GM23338 (cell line): ENCODE results near the gene ARL5A.

Experiments used
- EZH2phosphoT487 ChIP-seq: fragments of 200-600 bp; sonication (generic); IDR thresholded peaks from one replicate; pipeline ENCODE4 v1.8.1; 2018; ENCODE audit warnings: antibody characterized with exemption; ENCODE audit not compliant: unreplicated experiment
- TF ChIP-seq, protein P1 (sequence below), 2 experiments: fragments of 200-600 bp in 1 of 2; sonication (generic) in 1 of 2; conservative IDR thresholded peaks; 2 replicates each; pipeline versions ENCODE4 v1.5.1 to v1.6.1; 2016 to 2017; ENCODE audit warnings: antibody characterized with exemption in 2 of 2, low read depth in 2 of 2, mild to moderate bottlenecking in 2 of 2, moderate library complexity in 1 of 2
- TF ChIP-seq, protein P2 (sequence below): fragments of 250-450 bp; sonication (Bioruptor Pico); IDR thresholded peaks from 2 replicates; pipeline ENCODE4 v1.5.0; 2020; ENCODE audit warnings: mild to moderate bottlenecking, moderate library complexity

DNA sequence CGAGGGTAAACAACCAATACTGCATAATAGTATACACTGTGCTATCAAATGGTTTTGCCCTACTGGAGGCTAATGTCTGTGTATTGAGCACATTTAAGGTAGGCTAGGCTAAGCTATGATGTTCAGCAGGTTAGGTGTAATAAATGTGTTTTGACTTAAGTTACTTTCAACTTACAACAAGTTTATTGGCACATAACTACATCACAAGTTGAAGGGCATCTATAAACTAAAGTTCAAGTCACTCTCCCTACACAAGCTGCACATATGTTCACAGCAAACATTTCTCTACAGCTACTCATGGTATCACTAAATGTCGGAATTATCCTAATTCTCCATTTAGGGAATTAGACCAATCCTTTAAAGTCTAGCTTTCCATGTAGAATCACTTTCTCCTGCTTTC, 11.4 kb downstream of the ARL5A start:
- TF ChIP-seq, protein P1, sequence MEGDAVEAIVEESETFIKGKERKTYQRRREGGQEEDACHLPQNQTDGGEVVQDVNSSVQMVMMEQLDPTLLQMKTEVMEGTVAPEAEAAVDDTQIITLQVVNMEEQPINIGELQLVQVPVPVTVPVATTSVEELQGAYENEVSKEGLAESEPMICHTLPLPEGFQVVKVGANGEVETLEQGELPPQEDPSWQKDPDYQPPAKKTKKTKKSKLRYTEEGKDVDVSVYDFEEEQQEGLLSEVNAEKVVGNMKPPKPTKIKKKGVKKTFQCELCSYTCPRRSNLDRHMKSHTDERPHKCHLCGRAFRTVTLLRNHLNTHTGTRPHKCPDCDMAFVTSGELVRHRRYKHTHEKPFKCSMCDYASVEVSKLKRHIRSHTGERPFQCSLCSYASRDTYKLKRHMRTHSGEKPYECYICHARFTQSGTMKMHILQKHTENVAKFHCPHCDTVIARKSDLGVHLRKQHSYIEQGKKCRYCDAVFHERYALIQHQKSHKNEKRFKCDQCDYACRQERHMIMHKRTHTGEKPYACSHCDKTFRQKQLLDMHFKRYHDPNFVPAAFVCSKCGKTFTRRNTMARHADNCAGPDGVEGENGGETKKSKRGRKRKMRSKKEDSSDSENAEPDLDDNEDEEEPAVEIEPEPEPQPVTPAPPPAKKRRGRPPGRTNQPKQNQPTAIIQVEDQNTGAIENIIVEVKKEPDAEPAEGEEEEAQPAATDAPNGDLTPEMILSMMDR (conservative IDR thresholded peaks at IDR 0.05; ENCODE audit: low read depth in 2 of 2): no peak
- no peak for TF ChIP-seq EZH2phosphoT487
- TF ChIP-seq, protein P2, sequence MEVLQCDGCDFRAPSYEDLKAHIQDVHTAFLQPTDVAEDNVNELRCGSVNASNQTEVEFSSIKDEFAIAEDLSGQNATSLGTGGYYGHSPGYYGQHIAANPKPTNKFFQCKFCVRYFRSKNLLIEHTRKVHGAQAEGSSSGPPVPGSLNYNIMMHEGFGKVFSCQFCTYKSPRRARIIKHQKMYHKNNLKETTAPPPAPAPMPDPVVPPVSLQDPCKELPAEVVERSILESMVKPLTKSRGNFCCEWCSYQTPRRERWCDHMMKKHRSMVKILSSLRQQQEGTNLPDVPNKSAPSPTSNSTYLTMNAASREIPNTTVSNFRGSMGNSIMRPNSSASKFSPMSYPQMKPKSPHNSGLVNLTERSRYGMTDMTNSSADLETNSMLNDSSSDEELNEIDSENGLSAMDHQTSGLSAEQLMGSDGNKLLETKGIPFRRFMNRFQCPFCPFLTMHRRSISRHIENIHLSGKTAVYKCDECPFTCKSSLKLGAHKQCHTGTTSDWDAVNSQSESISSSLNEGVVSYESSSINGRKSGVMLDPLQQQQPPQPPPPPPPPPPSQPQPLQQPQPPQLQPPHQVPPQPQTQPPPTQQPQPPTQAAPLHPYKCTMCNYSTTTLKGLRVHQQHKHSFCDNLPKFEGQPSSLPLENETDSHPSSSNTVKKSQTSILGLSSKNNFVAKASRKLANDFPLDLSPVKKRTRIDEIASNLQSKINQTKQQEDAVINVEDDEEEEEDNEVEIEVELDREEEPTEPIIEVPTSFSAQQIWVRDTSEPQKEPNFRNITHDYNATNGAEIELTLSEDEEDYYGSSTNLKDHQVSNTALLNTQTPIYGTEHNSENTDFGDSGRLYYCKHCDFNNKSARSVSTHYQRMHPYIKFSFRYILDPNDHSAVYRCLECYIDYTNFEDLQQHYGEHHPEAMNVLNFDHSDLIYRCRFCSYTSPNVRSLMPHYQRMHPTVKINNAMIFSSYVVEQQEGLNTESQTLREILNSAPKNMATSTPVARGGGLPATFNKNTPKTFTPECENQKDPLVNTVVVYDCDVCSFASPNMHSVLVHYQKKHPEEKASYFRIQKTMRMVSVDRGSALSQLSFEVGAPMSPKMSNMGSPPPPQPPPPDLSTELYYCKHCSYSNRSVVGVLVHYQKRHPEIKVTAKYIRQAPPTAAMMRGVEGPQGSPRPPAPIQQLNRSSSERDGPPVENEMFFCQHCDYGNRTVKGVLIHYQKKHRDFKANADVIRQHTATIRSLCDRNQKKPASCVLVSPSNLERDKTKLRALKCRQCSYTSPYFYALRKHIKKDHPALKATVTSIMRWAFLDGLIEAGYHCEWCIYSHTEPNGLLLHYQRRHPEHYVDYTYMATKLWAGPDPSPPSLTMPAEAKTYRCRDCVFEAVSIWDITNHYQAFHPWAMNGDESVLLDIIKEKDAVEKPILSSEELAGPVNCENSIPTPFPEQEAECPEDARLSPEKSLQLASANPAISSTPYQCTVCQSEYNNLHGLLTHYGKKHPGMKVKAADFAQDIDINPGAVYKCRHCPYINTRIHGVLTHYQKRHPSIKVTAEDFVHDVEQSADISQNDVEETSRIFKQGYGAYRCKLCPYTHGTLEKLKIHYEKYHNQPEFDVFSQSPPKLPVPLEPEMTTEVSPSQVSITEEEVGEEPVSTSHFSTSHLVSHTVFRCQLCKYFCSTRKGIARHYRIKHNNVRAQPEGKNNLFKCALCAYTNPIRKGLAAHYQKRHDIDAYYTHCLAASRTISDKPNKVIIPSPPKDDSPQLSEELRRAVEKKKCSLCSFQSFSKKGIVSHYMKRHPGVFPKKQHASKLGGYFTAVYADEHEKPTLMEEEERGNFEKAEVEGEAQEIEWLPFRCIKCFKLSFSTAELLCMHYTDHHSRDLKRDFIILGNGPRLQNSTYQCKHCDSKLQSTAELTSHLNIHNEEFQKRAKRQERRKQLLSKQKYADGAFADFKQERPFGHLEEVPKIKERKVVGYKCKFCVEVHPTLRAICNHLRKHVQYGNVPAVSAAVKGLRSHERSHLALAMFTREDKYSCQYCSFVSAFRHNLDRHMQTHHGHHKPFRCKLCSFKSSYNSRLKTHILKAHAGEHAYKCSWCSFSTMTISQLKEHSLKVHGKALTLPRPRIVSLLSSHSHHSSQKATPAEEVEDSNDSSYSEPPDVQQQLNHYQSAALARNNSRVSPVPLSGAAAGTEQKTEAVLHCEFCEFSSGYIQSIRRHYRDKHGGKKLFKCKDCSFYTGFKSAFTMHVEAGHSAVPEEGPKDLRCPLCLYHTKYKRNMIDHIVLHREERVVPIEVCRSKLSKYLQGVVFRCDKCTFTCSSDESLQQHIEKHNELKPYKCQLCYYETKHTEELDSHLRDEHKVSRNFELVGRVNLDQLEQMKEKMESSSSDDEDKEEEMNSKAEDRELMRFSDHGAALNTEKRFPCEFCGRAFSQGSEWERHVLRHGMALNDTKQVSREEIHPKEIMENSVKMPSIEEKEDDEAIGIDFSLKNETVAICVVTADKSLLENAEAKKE (CRISPR knock-in tag): no peak
